RWPE2 (cell line): ENCODE data around the gene CFAP206.
A peak's percentile ranks its signal among the peaks of the same experiment; 100 is the strongest.
"Not testable (repeated sequence)": the region's sequence is repeated elsewhere in the genome, so short reads cannot be mapped to it uniquely, and the experiment has no call there.

ENCODE experiments used
- ATAC-seq: fragments of 200-7000 bp; cut with Tn5 transposase; 3 replicates; pipeline ENCODE4 v1.9.1; 2021; ENCODE audit warnings: low read depth
- DNase-seq: peaks from one replicate; pipeline ENCODE4 v3.0.0-alpha.2; 2020; ENCODE audit warnings: low spot score
- H3K27ac ChIP-seq: fragments of 450-650 bp; 2 replicates; pipeline ENCODE4 v1.5.1; 2017; ENCODE audit warnings: mild to moderate bottlenecking; ENCODE audit not compliant: poor library complexity, severe bottlenecking
- H3K27me3 ChIP-seq: fragments of 250-450 bp; sonication (Bioruptor Pico); 2 replicates; pipeline ENCODE4 v1.5.1; 2021; ENCODE audit warnings: mild to moderate bottlenecking, moderate library complexity; ENCODE audit not compliant: insufficient read depth, poor library complexity, severe bottlenecking
- H3K36me3 ChIP-seq: fragments of 250-450 bp; sonication (Bioruptor Pico); 2 replicates; pipeline ENCODE4 v1.5.1; 2020; ENCODE audit warnings: low read depth, mild to moderate bottlenecking, moderate library complexity
- H3K4me1 ChIP-seq: fragments of 250-450 bp; sonication (Bioruptor Pico); 2 replicates; pipeline ENCODE4 v1.5.1; 2021; ENCODE audit warnings: mild to moderate bottlenecking, moderate library complexity; ENCODE audit not compliant: insufficient read depth, poor library complexity, severe bottlenecking
- H3K4me3 ChIP-seq: fragments of 250-450 bp; sonication (Bioruptor Pico); 2 replicates; pipeline ENCODE4 v1.5.1; 2021; ENCODE audit warnings: mild to moderate bottlenecking, moderate library complexity; ENCODE audit not compliant: severe bottlenecking
- H3K9me3 ChIP-seq: fragments of 250-450 bp; sonication (Bioruptor Pico); 2 replicates; pipeline ENCODE4 v1.5.1; 2021; ENCODE audit warnings: mild to moderate bottlenecking, moderate library complexity; ENCODE audit not compliant: severe bottlenecking
- TF ChIP-seq, protein P1 (sequence below): fragments of 450-650 bp; IDR thresholded peaks from one replicate; pipeline ENCODE4 v1.5.1; 2017; ENCODE audit warnings: mild to moderate bottlenecking, moderate library complexity; ENCODE audit not compliant: poor library complexity, severe bottlenecking

Gene CFAP206

DNA sequence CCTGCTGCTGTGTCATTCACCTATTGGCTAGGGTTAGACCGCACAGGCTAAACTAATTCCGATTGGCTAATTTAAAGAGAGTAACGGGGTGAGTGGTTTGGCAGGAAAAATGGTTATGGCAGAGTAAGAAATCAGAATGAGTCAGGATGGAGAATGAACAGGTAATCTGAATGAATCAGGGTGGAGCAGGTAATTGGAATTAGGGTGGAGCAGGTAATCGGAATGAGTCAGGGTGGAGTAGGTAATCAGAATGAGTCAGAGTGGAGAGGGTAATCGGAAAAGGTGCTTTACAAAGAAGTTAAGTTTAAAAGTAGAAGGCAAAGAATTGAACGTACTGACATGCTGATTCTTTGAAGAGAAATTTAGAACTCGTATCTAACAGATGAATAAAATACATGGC, 76.7 kb downstream of the CFAP206 start:
- TF ChIP-seq, protein P1, sequence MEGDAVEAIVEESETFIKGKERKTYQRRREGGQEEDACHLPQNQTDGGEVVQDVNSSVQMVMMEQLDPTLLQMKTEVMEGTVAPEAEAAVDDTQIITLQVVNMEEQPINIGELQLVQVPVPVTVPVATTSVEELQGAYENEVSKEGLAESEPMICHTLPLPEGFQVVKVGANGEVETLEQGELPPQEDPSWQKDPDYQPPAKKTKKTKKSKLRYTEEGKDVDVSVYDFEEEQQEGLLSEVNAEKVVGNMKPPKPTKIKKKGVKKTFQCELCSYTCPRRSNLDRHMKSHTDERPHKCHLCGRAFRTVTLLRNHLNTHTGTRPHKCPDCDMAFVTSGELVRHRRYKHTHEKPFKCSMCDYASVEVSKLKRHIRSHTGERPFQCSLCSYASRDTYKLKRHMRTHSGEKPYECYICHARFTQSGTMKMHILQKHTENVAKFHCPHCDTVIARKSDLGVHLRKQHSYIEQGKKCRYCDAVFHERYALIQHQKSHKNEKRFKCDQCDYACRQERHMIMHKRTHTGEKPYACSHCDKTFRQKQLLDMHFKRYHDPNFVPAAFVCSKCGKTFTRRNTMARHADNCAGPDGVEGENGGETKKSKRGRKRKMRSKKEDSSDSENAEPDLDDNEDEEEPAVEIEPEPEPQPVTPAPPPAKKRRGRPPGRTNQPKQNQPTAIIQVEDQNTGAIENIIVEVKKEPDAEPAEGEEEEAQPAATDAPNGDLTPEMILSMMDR = no peak
- peak; percentile 61; the same call in 2 of the 3 replicates for ATAC-seq
- Histone ChIP-seq H3K9me3 (peaks cover 11% of the 10 kb centered on the region), H3K27ac (peak overlapping the region; percentile 49), H3K27me3 (no peaks in the 10 kb centered on the region), H3K36me3 (peaks cover 16% of the 10 kb centered on the region), H3K4me3 (no peak overlapping the region), H3K4me1 (no peaks in the 10 kb centered on the region)
- DNase-seq = no peak

DNA sequence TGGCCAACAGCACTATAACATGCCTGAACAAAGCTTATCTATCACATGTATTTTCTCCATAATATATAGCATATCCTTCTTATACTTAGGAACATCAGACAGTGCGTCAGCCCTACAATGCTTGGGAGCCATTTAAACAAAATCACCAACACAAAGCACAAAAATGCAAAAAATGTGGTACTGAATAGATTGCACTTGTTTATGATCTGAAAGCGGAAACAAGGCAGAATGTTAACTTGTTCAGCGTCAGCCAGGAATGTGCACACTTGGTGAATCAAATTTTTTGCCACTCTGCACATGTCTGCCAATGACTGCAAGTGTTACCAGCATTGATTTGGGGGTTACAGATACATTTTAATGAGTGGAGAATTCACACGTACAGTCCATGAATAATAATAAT, 79.8 kb downstream of the CFAP206 start:
- TF ChIP-seq, protein P1 = no peak
- DNase-seq = no peak
- Histone ChIP-seq H3K4me1 (no peaks in the 10 kb centered on the region), H3K27ac (no peak overlapping the region), H3K9me3 (peaks cover 11% of the 10 kb centered on the region), H3K4me3 (no peak overlapping the region), H3K27me3 (no peaks in the 10 kb centered on the region), H3K36me3 (peaks cover 21% of the 10 kb centered on the region)
- no peak for ATAC-seq

DNA sequence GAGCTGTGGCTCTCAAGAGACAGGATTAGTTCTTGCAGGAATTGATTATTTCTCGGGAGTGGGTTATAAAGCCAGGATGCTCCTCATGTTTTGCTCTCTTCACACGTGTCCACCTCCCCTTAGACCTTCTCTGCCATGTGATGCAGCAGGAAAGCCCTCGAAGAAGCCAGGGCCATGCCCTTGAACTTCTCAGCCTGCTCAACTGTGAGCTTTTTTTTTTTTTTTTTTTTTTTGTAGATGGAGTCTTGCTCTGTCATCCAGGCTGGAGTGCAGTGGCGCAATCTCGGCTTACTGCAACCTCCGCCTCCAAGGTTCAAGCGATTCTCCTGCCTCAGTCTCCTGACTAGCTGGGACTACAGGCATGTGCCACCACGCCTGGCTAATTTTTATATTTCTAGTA, 81.6 kb downstream of the CFAP206 start:
- ATAC-seq, DNase-seq, H3K9me3 ChIP-seq, H3K4me3 ChIP-seq, H3K27me3 ChIP-seq, H3K4me1 ChIP-seq, H3K27ac ChIP-seq: not testable (repeated sequence)
- peaks cover 14% of the 10 kb centered on the region for H3K36me3 ChIP-seq

DNA sequence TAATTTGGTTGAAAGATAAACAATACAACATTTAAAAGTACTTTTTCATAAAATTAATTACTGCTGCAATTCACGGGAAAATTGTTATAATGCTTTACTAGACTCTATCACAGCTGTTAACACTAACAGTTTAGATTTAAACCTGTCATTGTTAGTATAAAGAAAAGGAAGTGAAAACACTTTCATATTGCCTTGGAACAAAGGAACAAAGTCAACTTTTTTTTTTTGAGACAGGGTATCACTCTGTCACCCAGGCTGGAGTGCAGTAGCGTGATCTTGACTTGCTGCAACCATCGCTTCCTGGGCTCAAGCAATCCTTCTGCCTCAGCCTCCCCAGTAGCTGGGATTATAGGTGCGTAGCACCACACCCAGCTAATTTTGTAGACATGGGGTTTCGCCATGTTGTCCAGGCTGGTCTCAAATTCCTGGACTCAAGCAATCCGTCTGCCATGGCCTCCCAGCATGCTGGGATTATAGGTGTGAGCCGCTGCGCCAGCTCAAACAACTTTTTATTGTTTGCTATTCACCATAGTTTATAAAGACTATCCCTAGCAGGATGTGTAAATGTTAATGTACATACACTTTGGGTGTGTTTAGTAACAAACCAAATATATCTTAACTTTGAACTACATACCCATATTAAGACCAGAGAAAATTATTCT, 87.1 kb downstream of the CFAP206 start:
- TF ChIP-seq, protein P1 = no peak
- ATAC-seq (no peak), DNase-seq (no peak)
- H3K9me3 ChIP-seq = no peaks in the 10 kb centered on the region
- no peak overlapping the region for H3K27ac ChIP-seq
- no peaks in the 10 kb centered on the region for H3K4me1 ChIP-seq
- H3K4me3 ChIP-seq = no peak overlapping the region
- no peaks in the 10 kb centered on the region for H3K27me3 ChIP-seq
- H3K36me3 ChIP-seq = peaks cover 14% of the 10 kb centered on the region

DNA sequence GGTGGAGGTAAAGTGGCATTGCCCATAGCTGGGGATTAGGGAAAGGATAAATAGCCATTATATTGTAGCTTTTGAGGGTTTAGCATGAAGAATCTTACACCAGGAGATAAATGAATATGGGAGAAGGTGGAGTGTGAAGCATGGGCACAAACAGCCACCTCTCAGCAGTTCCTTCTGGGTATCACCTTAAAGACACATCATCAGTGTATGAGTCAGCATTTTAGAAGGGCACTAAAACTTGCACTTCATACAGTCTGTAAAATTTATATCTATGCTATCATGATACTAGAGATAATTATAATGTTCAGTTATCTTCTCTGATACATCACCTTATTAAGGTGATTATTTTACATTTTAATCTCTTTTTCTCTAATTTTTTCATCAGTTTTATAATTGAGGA, 90.3 kb downstream of the CFAP206 start:
- peaks cover 22% of the 10 kb centered on the region for H3K36me3 ChIP-seq
- H3K4me3 ChIP-seq = no peak overlapping the region
- no peak overlapping the region for H3K27ac ChIP-seq
- H3K4me1 ChIP-seq = no peaks in the 10 kb centered on the region
- H3K27me3 ChIP-seq = no peaks in the 10 kb centered on the region
- DNase-seq = no peak
- H3K9me3 ChIP-seq = no peaks in the 10 kb centered on the region
- TF ChIP-seq, protein P1 = no peak
- no peak for ATAC-seq
